ENCODE results near the gene FZD1. TPM values are rescaled to one million over a fixed set of nuclear protein-coding genes. Genes with fewer than 3 reads are reported as not detected.

Gene FZD1
- total RNA-seq, 1 experiment from 2014 or later: 1.5 TPM

DNA sequence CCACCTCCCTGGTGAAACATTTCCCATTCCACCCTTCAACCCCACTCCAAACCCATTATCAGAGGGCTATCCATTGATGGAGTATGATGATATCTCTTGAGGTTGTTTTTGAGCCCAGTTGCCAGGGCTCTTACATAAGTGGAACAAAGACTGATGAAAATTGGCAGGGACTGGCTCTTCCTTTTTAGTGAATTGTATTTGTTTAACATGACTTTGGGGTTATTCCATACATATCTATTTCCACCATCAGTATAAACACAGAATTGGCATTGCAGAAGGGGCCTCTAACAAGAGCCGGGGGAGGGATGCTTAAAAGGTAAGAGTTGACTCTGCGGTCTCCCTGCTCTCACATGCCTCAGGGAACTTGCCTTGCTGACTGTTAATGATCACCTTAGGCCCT is 28.9 kb downstream of the FZD1 start:
- POLR2A ChIA-PET: no interaction called here
- H3K9me3 ChIP-seq: no peaks in the 10 kb centered on the region
- H3K4me1 Mint-ChIP-seq (ENCODE audit: low read depth, unreplicated experiment): no peaks in the 10 kb centered on the region
- H3K36me3 Mint-ChIP-seq (ENCODE audit: insufficient read depth, unreplicated experiment): no peaks in the 10 kb centered on the region
- CTCF ChIA-PET: no interaction called here
- no peak overlapping the region for H3K4me3 Mint-ChIP-seq (ENCODE audit: unreplicated experiment)
- no peak overlapping the region for H3K4me3 ChIP-seq (ENCODE audit: low read depth, low read length)
- BruUV-seq (replicated peaks): no TSS peak
- H3K27me3 Mint-ChIP-seq (ENCODE audit: insufficient read depth, unreplicated experiment): peaks cover 21% of the 10 kb centered on the region
- no peaks in the 10 kb centered on the region for H3K9me3 Mint-ChIP-seq (ENCODE audit: unreplicated experiment)
- TF ChIP-seq, protein P1, sequence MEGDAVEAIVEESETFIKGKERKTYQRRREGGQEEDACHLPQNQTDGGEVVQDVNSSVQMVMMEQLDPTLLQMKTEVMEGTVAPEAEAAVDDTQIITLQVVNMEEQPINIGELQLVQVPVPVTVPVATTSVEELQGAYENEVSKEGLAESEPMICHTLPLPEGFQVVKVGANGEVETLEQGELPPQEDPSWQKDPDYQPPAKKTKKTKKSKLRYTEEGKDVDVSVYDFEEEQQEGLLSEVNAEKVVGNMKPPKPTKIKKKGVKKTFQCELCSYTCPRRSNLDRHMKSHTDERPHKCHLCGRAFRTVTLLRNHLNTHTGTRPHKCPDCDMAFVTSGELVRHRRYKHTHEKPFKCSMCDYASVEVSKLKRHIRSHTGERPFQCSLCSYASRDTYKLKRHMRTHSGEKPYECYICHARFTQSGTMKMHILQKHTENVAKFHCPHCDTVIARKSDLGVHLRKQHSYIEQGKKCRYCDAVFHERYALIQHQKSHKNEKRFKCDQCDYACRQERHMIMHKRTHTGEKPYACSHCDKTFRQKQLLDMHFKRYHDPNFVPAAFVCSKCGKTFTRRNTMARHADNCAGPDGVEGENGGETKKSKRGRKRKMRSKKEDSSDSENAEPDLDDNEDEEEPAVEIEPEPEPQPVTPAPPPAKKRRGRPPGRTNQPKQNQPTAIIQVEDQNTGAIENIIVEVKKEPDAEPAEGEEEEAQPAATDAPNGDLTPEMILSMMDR (IDR thresholded peaks at IDR 0.05; ENCODE audit: insufficient read depth in 1 of 2, low read depth in 1 of 2, low read length in 1 of 2, severe bottlenecking in 1 of 2, unreplicated experiment in 1 of 2): no peak
- intact Hi-C loops (cut with micrococcal nuclease; ENCODE audit: unreplicated experiment): no loop called here
- DNase-seq: no peak
- no peaks in the 10 kb centered on the region for H3K4me1 ChIP-seq
- H3K27me3 ChIP-seq (replicated peaks; ENCODE audit: control insufficient read depth, insufficient read depth, low read length): no peaks in the 10 kb centered on the region; the same call in 1 of the 2 replicates
- H3K36me3 ChIP-seq (ENCODE audit: control insufficient read depth, insufficient read depth, low read length): no peaks in the 10 kb centered on the region
- H3K27ac Mint-ChIP-seq (ENCODE audit: unreplicated experiment): no peak overlapping the region

DNA sequence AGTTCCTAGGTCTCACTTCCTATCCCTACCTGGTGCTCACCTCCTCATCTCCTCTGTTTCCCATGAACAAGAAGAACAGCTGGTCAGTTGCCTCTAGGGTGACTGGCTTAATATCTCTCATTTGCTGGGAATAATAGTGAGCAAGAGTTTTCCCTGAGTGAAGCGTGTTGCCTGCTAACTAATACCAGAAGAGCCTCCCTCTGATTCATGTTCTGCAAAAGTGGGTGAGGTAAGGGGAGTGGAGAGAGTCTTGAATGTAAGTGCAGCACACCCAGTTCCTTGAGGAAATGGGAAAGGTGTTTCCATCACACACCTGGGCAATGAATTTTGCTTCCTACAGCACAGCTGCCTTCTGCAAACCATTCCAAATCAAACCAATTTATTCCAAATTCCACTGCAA is 29.6 kb downstream of the FZD1 start:
- no peaks in the 10 kb centered on the region; the same call in 1 of the 2 replicates for H3K27me3 ChIP-seq (replicated peaks; ENCODE audit: control insufficient read depth, insufficient read depth, low read length)
- H3K27me3 Mint-ChIP-seq (ENCODE audit: insufficient read depth, unreplicated experiment): peaks cover 18% of the 10 kb centered on the region
- no peaks in the 10 kb centered on the region for H3K36me3 ChIP-seq (ENCODE audit: control insufficient read depth, insufficient read depth, low read length)
- intact Hi-C loops (cut with micrococcal nuclease; ENCODE audit: unreplicated experiment): no loop called here
- H3K4me3 Mint-ChIP-seq (ENCODE audit: unreplicated experiment): no peak overlapping the region
- H3K36me3 Mint-ChIP-seq (ENCODE audit: insufficient read depth, unreplicated experiment): no peaks in the 10 kb centered on the region
- CTCF ChIA-PET: no interaction called here
- H3K9me3 ChIP-seq: no peaks in the 10 kb centered on the region
- POLR2A ChIA-PET: no interaction called here
- no peaks in the 10 kb centered on the region for H3K4me1 ChIP-seq
- H3K9me3 Mint-ChIP-seq (ENCODE audit: unreplicated experiment): no peaks in the 10 kb centered on the region
- no peak overlapping the region for H3K27ac Mint-ChIP-seq (ENCODE audit: unreplicated experiment)
- DNase-seq: no peak
- BruUV-seq (replicated peaks): no TSS peak
- TF ChIP-seq, protein P1 (IDR thresholded peaks at IDR 0.05; ENCODE audit: insufficient read depth in 1 of 2, low read depth in 1 of 2, low read length in 1 of 2, severe bottlenecking in 1 of 2, unreplicated experiment in 1 of 2): no peak
- no peak overlapping the region for H3K4me3 ChIP-seq (ENCODE audit: low read depth, low read length)
- H3K4me1 Mint-ChIP-seq (ENCODE audit: low read depth, unreplicated experiment): no peaks in the 10 kb centered on the region

DNA sequence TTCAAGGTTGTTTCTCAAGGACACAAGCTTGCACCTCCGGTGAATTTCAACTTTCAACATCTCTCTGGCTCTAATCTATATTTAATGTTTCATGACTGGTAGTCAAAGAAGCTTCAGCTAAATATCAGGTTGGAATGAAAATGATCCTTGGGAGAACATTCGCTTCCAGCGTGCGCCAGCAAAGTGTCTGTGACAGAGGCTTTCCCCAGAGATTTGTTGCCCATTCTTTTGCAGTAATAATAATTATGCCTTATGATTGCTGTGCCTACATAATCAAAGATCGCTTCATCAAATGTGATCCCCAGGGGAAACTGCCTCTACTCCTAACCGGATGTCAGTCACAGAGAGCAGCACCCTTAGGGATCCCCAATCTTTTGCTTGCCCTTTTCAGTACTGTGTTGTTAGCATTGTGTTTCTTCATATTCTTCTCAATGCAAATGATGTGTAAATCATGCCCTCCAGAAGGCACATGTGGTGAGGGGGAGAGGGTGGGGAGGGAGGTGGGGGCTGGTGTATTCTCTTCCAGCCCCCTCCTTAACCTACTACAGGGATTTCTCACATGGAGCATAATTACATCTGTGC is 30.5 kb downstream of the FZD1 start:
- Histone ChIP-seq H3K27me3 (replicated peaks; ENCODE audit: control insufficient read depth, insufficient read depth, low read length) (no peaks in the 10 kb centered on the region; the same call in 1 of the 2 replicates), H3K4me1 (no peaks in the 10 kb centered on the region), H3K4me3 (ENCODE audit: low read depth, low read length) (no peak overlapping the region), H3K9me3 (no peaks in the 10 kb centered on the region), H3K36me3 (ENCODE audit: control insufficient read depth, insufficient read depth, low read length) (no peaks in the 10 kb centered on the region)
- no TSS peak for BruUV-seq (replicated peaks)
- ChIA-PET POLR2A (no interaction called here), CTCF (no interaction called here)
- no peak overlapping the region for H3K4me3 Mint-ChIP-seq (ENCODE audit: unreplicated experiment)
- peaks cover 18% of the 10 kb centered on the region for H3K27me3 Mint-ChIP-seq (ENCODE audit: insufficient read depth, unreplicated experiment)
- TF ChIP-seq, protein P1 (IDR thresholded peaks at IDR 0.05; ENCODE audit: insufficient read depth in 1 of 2, low read depth in 1 of 2, low read length in 1 of 2, severe bottlenecking in 1 of 2, unreplicated experiment in 1 of 2): no peak
- H3K9me3 Mint-ChIP-seq (ENCODE audit: unreplicated experiment): no peaks in the 10 kb centered on the region
- DNase-seq: no peak
- no peaks in the 10 kb centered on the region for H3K4me1 Mint-ChIP-seq (ENCODE audit: low read depth, unreplicated experiment)
- no peaks in the 10 kb centered on the region for H3K36me3 Mint-ChIP-seq (ENCODE audit: insufficient read depth, unreplicated experiment)
- intact Hi-C loops (cut with micrococcal nuclease; ENCODE audit: unreplicated experiment): no loop called here
- no peak overlapping the region for H3K27ac Mint-ChIP-seq (ENCODE audit: unreplicated experiment)

All from Caco-2 (cell line).